Activated CD4-positive, alpha-beta T cell treated with anti-CD3 and anti-CD28 coated beads for 36 hours (primary cell): ENCODE data around the gene RBBP6. TPM values are rescaled to one million over a fixed set of nuclear protein-coding genes. Genes with fewer than 3 reads are reported as not detected.
"Not testable (repeated sequence)": the region's sequence is repeated elsewhere in the genome, so short reads cannot be mapped to it uniquely, and the experiment has no call there.

Source experiments
- ATAC-seq: fragments of 200-7000 bp; cut with Tn5 transposase; one replicate; pipeline ENCODE4 v1.10.0; 2021; ENCODE audit warnings: mild to moderate bottlenecking, moderate library complexity
- CTCF ChIA-PET: fragments of 350-600 bp; sonication (Branson Sonifier 250); formaldehyde crosslinking; loops from one replicate; lab custom pipeline; 2021; ENCODE audit warnings: antibody characterized with exemption; lab: Charles Lee
- POLR2A ChIA-PET: fragments of 350-600 bp; sonication (Branson Sonifier 250); formaldehyde crosslinking; loops from one replicate; lab custom pipeline; 2021; ENCODE audit warnings: antibody characterized with exemption, inconsistent platforms; lab: Charles Lee
- DNase-seq: peaks from one replicate; pipeline ENCODE4 v3.0.0-alpha.2; 2020
- H3K27ac Mint-ChIP-seq: one replicate; pipeline ENCODE4 v1.8.0; 2021; ENCODE audit warnings: mixed read lengths
- H3K27me3 Mint-ChIP-seq: one replicate; pipeline ENCODE4 v1.8.0; 2021; ENCODE audit warnings: mixed read lengths
- H3K36me3 Mint-ChIP-seq: one replicate; pipeline ENCODE4 v1.8.0; 2021; ENCODE audit warnings: low read depth, mixed read lengths
- H3K4me1 Mint-ChIP-seq: one replicate; pipeline ENCODE4 v1.8.0; 2021; ENCODE audit warnings: mixed read lengths
- H3K4me3 Mint-ChIP-seq: one replicate; pipeline ENCODE4 v1.8.0; 2021; ENCODE audit warnings: mild to moderate bottlenecking, moderate library complexity, mixed read lengths
- H3K9me3 Mint-ChIP-seq: one replicate; pipeline ENCODE4 v1.8.0; 2021; ENCODE audit warnings: low read depth, mixed read lengths
- intact Hi-C, 2 experiments: fragments of 100-400 bp; cut with DNase I in 1 of 2; cut with micrococcal nuclease in 1 of 2; formaldehyde crosslinking; loops; one replicate each; pipeline versions ENCODE4 v1.14.2 to v1.15.1; 2022 to 2024; cut with DNase I, micrococcal nuclease
- total RNA-seq, 2 experiments: library from RNA; stranded (reverse); gene quantifications; one replicate each; pipeline ENCODE4 v1.2.3, GENCODE V29; 2021

The RBBP6 gene
- total RNA-seq, 2 experiments from 2014 or later, result 70.7 to 71.1 TPM

DNA sequence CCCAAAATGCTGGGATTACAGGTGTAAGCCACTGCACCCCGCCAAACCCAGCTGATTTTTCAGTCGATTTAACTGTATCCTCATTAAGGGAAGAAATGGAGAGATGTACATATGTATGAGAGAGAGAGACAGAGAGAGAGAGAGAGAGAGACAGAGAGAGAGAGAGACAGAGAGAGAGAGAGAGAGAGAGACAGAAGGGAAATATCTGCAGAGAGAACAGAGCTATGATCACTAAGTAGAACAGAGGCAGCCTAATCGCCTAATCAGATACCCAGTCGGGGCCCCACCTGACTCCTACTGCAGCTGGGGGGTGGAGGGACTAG, 70.0 kb downstream of the RBBP6 start:
- no peak for DNase-seq

DNA sequence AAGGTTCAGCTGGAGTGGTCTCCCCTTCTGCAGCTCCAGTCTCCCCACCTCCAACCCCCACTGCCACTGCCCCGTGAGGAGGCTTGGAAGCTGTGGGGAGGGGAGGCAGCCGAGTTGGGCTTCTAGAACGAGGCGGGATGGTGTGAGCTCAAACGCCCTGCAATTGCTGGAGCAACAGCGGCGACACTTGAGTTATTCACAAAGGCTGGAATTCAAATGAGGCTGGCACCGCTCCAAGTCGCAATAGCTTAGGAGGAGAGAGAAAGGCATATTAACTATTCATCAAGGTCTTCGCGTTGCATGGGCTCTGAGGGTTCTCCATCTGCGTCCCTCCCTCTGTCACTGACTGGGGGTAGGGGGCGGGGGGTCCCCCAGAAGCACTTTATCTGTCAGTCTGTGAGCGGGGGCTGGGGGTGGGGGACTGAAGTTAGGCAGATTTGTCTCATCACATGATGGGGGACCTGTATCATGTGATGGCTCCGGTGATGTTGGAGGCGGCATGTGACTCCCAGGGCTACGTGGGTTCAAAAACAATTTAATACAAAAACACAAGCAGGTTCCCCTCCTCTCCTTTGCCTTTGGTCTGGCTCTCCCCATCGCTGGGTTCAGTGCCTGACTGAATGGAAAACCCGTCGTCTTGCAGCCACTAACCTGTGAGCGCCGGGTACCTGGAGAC, 70.5 kb downstream of the RBBP6 start:
- intact Hi-C loops, result no loop called here
- Mint-ChIP-seq H3K36me3 (no peaks in the 10 kb centered on the region), H3K9me3 (no peaks in the 10 kb centered on the region), H3K4me3 (peak overlapping the region; percentile 28), H3K27ac (no peak overlapping the region), H3K27me3 (peaks cover 46% of the 10 kb centered on the region), H3K4me1 (peaks cover 13% of the 10 kb centered on the region)
- ChIA-PET POLR2A (interaction anchor here (0.7 kb wide), 1 partner anchor 209 kb away, joined by 3 read pairs; no protein-coding TSS in a partner anchor), CTCF (interaction anchor here (0.6 to 0.7 kb wide), 3 partner anchors 70 to 193 kb away, joined by 3 to 4 read pairs (median 3); no protein-coding TSS in a partner anchor)
- DNase-seq, result peak; percentile 51
- ATAC-seq, result peak; percentile 33

More for the DNA sequence above, 70.0 kb downstream of the RBBP6 start:
- Mint-ChIP-seq H3K27ac (no peak overlapping the region), H3K4me1 (peaks cover 13% of the 10 kb centered on the region), H3K9me3 (no peaks in the 10 kb centered on the region), H3K36me3 (no peaks in the 10 kb centered on the region), H3K27me3 (peaks cover 48% of the 10 kb centered on the region), H3K4me3 (peak overlapping the region; percentile 28)
- ChIA-PET CTCF (interaction anchor here (0.6 to 0.7 kb wide), 2 partner anchors 71 to 192 kb away, joined by 3 to 4 read pairs; no protein-coding TSS in a partner anchor), POLR2A (interaction anchor here (0.7 kb wide), 1 partner anchor 208 kb away, joined by 3 read pairs; no protein-coding TSS in a partner anchor)
- intact Hi-C loops, result no loop called here
- no peak for ATAC-seq

GRCh38 chr16:24610416-24610755, 71.0 kb downstream of the RBBP6 start:
- H3K36me3 Mint-ChIP-seq, result no peaks in the 10 kb centered on the region
- H3K4me1 Mint-ChIP-seq, result peaks cover 13% of the 10 kb centered on the region
- DNase-seq (peak; percentile 41), ATAC-seq (peak; percentile 64)
- no peak overlapping the region for H3K27ac Mint-ChIP-seq
- peaks cover 50% of the 10 kb centered on the region for H3K27me3 Mint-ChIP-seq
- CTCF ChIA-PET, result interaction anchor here (0.6 kb wide), 1 partner anchor 156 kb away, joined by 3 read pairs; no protein-coding TSS in a partner anchor
- intact Hi-C loops, result no loop called here
- POLR2A ChIA-PET, result no interaction called here
- no peaks in the 10 kb centered on the region for H3K9me3 Mint-ChIP-seq
- H3K4me3 Mint-ChIP-seq, result peak overlapping the region; percentile 7

DNA sequence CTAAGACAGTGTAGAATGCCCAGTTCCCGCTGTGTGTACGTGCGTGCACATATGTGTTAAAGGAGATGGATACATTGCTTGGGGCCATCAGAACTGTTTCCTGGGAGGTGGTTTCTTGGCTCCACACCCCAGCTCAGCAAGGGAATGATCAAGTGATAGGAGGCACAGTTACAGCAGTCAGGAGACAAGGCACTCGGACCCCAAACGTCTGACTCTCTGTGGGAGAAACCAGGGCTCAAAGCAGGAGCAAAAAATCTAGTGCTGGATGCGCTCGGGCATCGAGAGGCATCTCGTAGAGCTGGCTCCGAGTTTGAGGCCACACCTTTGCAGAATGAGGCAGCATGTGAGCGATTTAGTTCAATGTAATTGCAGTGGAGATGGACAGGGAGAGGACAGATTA, 71.9 kb downstream of the RBBP6 start:
- Mint-ChIP-seq H3K4me3 (no peak overlapping the region), H3K27me3 (peaks cover 51% of the 10 kb centered on the region), H3K27ac (no peak overlapping the region), H3K4me1 (peaks cover 13% of the 10 kb centered on the region), H3K9me3 (no peaks in the 10 kb centered on the region), H3K36me3 (no peaks in the 10 kb centered on the region)
- CTCF ChIA-PET, result interaction anchor here (0.6 kb wide), 1 partner anchor 1320 kb away, joined by 3 read pairs; no protein-coding TSS in a partner anchor
- no peak for DNase-seq
- intact Hi-C loops, result no loop called here
- no peak for ATAC-seq
- POLR2A ChIA-PET, result no interaction called here

DNA sequence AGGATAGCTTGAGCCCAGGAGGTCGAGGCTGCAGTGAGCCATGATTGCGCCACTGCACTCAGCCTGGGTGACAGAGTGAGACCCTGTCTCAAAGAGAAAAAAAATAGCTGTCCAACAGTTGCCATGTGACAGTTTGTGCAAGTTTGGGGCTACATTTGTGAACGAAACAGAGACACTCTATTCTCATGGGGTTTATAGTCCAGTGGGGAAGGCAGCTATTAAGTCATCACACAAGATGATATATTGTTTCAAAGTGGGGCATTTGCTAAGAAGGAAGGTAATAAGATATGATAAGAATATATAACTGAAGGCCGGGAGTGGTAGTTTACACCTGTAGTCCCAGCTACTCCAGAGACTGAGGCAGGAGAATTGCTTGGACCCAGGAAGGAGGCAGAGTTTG, 73.3 kb downstream of the RBBP6 start:
- Mint-ChIP-seq H3K27ac (no peak overlapping the region), H3K4me1 (peaks cover 13% of the 10 kb centered on the region), H3K9me3 (no peaks in the 10 kb centered on the region), H3K4me3 (no peak overlapping the region), H3K36me3 (no peaks in the 10 kb centered on the region), H3K27me3 (peaks cover 46% of the 10 kb centered on the region)
- no peak for DNase-seq
- ATAC-seq, result no peak
- POLR2A ChIA-PET, result no interaction called here
- CTCF ChIA-PET, result interaction anchor here (0.8 kb wide), 1 partner anchor 88 kb away, joined by 3 read pairs; no protein-coding TSS in a partner anchor
- intact Hi-C loops, result no loop called here

DNA sequence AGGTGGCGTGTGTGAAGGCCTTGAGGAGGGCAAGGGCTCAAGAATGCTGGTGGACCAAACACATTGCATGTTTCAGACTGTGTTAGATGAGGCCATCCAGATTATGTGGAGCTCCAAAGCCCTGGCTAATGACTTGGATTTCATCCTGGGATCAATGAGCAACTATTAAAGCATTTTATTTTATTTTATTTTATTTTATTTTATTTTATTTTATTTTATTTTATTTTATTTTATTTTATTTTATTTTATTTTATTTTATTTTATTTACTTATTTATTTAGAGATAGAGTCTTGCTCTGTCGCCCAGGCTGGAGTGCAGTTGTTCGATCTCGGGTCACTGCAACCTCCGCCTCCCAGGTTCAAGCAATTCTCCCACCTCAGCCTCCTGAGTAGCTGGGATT, 73.9 kb downstream of the RBBP6 start:
- H3K9me3 Mint-ChIP-seq, CTCF ChIA-PET, H3K27ac Mint-ChIP-seq, H3K4me3 Mint-ChIP-seq, H3K36me3 Mint-ChIP-seq, ATAC-seq, POLR2A ChIA-PET, intact Hi-C loops, DNase-seq: not testable (repeated sequence)
- Mint-ChIP-seq H3K4me1 (peaks cover 13% of the 10 kb centered on the region), H3K27me3 (peaks cover 40% of the 10 kb centered on the region)

- no peak for ATAC-seq
- H3K4me3 Mint-ChIP-seq, result no peak overlapping the region
- no peaks in the 10 kb centered on the region for H3K4me1 Mint-ChIP-seq
- ChIA-PET POLR2A (no interaction called here), CTCF (interaction anchor here (0.5 kb wide), 1 partner anchor 152 kb away, joined by 3 read pairs; no protein-coding TSS in a partner anchor)
- H3K36me3 Mint-ChIP-seq, result no peaks in the 10 kb centered on the region
- intact Hi-C loops, result no loop called here
- no peak overlapping the region for H3K27ac Mint-ChIP-seq
- H3K9me3 Mint-ChIP-seq, result no peaks in the 10 kb centered on the region
- peaks cover 14% of the 10 kb centered on the region for H3K27me3 Mint-ChIP-seq
- DNase-seq, result no peak
Measured at GRCh38 chr16:24617502-24617901, 78.1 kb downstream of the RBBP6 start.

Other genes starting within 250 kb of the RBBP6 start
- gene TNRC6A, start 190.1 kb downstream of the RBBP6 start, total RNA-seq, result 10 to 100 TPM; 34.6 to 46.1 TPM